GM03348 (cell line): ENCODE results near the gene COMMD3.

ENCODE experiments used
- DNase-seq: peaks from one replicate; pipeline ENCODE4 v3.0.0; 2012; ENCODE audit warnings: low spot score

Gene COMMD3

DNA sequence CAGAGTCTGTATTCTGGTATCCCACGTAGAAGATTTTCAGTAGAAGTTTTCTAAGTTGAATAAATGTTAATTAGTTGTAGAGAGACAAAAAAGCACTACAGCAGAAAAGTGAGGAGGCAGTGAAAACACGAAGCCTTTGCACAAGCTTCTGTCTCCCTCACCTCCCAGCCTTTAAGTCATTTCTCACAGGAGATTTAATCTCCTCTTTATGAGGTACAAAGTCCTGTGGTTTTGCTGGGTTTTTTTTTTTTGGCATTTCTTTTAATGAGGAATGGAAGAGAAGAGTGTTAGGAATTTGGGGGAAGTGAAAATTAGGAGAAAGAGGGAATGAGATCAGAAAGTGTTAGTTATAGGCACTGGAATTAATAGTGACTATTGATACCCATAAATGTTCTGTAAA, 50.6 kb downstream of the COMMD3 start:
- no peak for DNase-seq

DNA sequence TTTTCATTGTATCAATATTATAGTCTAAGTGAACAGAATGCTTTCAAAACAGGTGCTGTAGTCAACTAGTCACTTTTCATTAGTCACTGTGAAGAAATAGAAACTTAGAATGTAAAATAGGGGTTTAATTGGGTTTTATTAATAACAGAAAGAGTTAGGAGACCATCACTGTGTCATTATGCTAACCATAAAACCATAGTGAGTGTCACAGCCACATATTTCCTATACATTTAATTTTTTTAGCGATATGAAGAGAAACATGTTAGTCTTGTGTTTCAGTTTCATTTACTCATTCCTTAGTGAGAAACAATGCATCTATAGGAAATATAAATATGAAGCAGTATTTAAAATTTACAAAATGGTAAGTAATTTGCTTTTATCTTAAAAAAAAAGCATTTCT, 51.3 kb downstream of the COMMD3 start:
- DNase-seq = no peak

GRCh38 chr10:22368402-22368801, 52.2 kb downstream of the COMMD3 start:
- no peak for DNase-seq

- DNase-seq = no peak
These were observed 52.8 kb downstream of the COMMD3 start for GRCh38 chr10:22368981-22369380.

DNA sequence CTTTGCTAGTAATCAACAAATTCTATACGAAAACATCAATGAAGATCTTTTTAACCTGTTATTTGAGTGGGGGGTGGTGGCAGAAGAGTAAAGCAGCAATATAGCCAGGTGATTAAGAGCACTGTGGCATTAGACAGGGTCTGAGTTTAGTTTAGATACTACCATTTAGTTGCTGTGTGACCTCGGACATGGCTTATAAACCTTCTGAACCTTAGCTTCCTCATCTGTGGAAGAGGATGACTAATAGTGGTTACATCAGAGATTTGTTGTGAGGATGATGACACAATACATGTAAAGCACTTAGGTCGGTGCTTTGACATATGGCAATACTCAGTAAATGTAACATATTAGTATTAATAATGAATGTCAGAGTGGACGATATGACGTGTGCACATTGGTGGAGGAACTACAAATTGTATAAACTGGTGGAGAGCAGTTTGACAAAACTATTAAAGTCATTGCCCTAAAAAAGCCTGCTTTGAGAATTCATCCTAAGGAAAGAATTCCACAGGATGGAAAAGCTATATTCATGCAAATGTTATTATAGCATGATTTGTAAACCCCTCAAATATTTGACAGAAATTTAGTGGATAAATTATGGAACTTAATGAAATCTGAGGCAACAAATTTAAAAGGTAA, 53.4 kb downstream of the COMMD3 start:
- no peak for DNase-seq
